Right lobe of liver (tissue), 6 donors: ENCODE data around the gene E2F7. TPM values are rescaled to one million over a fixed set of nuclear protein-coding genes. Genes with fewer than 3 reads are reported as not detected.
"Not testable (repeated sequence)": the region's sequence is repeated elsewhere in the genome, so short reads cannot be mapped to it uniquely, and the experiment has no call there.

Source experiments
- ATAC-seq, 4 donors: fragments of 200-7000 bp; cut with Tn5 transposase; one replicate each; pipeline ENCODE4 v1.9.1; 2020; ENCODE audit warnings: mild to moderate bottlenecking in 4 of 4, moderate library complexity in 4 of 4
- DNase-seq, 3 donors: peaks; one replicate each; pipeline ENCODE4 v3.0.0-alpha.2; 2020
- H3K27ac ChIP-seq, 3 donors: fragments of 200-600 bp; one replicate each; pipeline ENCODE4 v1.8.0; 2022
- H3K27me3 ChIP-seq, 2 donors: fragments of 200-600 bp; one replicate each; pipeline ENCODE4 v1.8.0; 2022
- H3K36me3 ChIP-seq, 4 donors: fragments of 200-600 bp; sonication (generic) in 1 of 4; one replicate each; pipeline versions ENCODE4 v1.5.1 to v1.8.0; 2017 to 2022; ENCODE audit warnings: control low read depth in 1 of 4
- H3K4me1 ChIP-seq, 4 donors: fragments of 200-600 bp; sonication (generic) in 1 of 4; one replicate each; pipeline versions ENCODE4 v1.5.1 to v1.8.0; 2017 to 2022; ENCODE audit warnings: control low read depth in 1 of 4
- H3K4me3 ChIP-seq, 3 donors: fragments of 200-600 bp; one replicate each; pipeline ENCODE4 v1.8.0; 2022
- H3K9me3 ChIP-seq, 4 donors: fragments of 200-600 bp; sonication (generic) in 1 of 4; one replicate each; pipeline versions ENCODE4 v1.5.1 to v1.8.0; 2017 to 2022; ENCODE audit warnings: control low read depth in 1 of 4
- POLR2A ChIP-seq: fragments of 450-650 bp; IDR thresholded peaks from one replicate; pipeline ENCODE4 v1.6.1; 2017; ENCODE audit warnings: antibody characterized with exemption, mild to moderate bottlenecking
- WGBS: methylation state at CpG from one replicate; pipeline ENCODE4 v1.1.6; 2018; ENCODE audit warnings: low coverage, low lambda C conversion rate; ENCODE audit not compliant: insufficient coverage; ENCODE audit errors: missing lambda C conversion rate; 5-methylcytosine and 5-hydroxymethylcytosine counted together
- intact Hi-C, 2 donors: fragments of 100-400 bp; cut with DNase I; formaldehyde crosslinking; loops; one replicate each; pipeline versions ENCODE4 v1.11.2 to v1.14.1; 2022
- total RNA-seq, 6 experiments: library from RNA; depleted of rRNA in 2 of 6; stranded (reverse); fragments of >200 nt in 2 of 6; fragmentation: NEBNext Ultra II Directional in 3 of 6; extraction: Animal tissue kit (Norgen Biotek cat#: 25700) in 3 of 6; gene quantifications; one replicate each; pipeline versions ENCODE4 v1.1.0 to v1.2.4, GENCODE V29; 2016 to 2023
- TF ChIP-seq, protein P1 (sequence below), 4 donors: fragments of 200-600 bp in 3 of 4; fragments of 450-650 bp in 1 of 4; IDR thresholded peaks; one replicate each; pipeline versions ENCODE4 v1.5.1 to v1.8.0; 2016 to 2022; ENCODE audit warnings: antibody characterized with exemption in 4 of 4, mild to moderate bottlenecking in 2 of 4
- donor health status: DM: no; HTN: yes; CAD: no.
- donor health status: DM: no; HTN: no; CAD: no.
- donor health status: DM: no; HTN: no; CAD: no.
- donor health status: DM: no; HTN: yes; CAD: no.
- donor health status: DM: no; HTN: yes; CAD: no.

E2F7 gene
- total RNA-seq, 6 experiments from 2014 or later, result 0.23 to 0.55 (median 0.37) TPM; not detected in 2

DNA sequence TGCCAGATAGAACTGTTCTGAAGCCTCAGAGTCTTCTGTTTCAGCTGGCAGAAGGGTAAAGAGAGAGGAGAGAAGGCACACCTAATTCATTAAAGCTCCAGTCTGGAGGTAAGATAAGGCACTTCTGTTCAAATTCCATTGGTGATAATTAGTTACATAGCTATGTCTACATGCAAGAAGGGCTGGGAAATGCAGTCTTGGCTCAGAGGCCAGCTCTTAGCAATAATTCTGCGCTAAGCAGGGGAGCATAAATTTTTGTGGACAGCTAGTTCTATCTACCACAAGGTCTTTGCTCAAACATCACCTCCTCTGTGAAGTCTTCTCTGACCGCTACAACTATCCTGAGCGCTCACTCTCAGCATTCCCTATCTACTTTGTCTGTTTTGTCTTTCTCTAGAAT is 14.3 kb upstream of the E2F7 start:
- H3K9me3 ChIP-seq, result no peaks in the 10 kb centered on the region
- no peaks in the 10 kb centered on the region for H3K27me3 ChIP-seq
- DNase-seq, result no peak
- no peaks in the 10 kb centered on the region for H3K4me1 ChIP-seq
- TF ChIP-seq POLR2A, result no peak
- TF ChIP-seq, protein P1, sequence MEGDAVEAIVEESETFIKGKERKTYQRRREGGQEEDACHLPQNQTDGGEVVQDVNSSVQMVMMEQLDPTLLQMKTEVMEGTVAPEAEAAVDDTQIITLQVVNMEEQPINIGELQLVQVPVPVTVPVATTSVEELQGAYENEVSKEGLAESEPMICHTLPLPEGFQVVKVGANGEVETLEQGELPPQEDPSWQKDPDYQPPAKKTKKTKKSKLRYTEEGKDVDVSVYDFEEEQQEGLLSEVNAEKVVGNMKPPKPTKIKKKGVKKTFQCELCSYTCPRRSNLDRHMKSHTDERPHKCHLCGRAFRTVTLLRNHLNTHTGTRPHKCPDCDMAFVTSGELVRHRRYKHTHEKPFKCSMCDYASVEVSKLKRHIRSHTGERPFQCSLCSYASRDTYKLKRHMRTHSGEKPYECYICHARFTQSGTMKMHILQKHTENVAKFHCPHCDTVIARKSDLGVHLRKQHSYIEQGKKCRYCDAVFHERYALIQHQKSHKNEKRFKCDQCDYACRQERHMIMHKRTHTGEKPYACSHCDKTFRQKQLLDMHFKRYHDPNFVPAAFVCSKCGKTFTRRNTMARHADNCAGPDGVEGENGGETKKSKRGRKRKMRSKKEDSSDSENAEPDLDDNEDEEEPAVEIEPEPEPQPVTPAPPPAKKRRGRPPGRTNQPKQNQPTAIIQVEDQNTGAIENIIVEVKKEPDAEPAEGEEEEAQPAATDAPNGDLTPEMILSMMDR (IDR thresholded peaks at IDR 0.05), result no peak
- ATAC-seq, result no peak
- no peak overlapping the region for H3K4me3 ChIP-seq
- WGBS, result 77% methylated on average over 3 of the region's 3 CpGs
- H3K27ac ChIP-seq, result no peak overlapping the region
- H3K36me3 ChIP-seq, result no peaks in the 10 kb centered on the region
- intact Hi-C loops, result no loop called here

DNA sequence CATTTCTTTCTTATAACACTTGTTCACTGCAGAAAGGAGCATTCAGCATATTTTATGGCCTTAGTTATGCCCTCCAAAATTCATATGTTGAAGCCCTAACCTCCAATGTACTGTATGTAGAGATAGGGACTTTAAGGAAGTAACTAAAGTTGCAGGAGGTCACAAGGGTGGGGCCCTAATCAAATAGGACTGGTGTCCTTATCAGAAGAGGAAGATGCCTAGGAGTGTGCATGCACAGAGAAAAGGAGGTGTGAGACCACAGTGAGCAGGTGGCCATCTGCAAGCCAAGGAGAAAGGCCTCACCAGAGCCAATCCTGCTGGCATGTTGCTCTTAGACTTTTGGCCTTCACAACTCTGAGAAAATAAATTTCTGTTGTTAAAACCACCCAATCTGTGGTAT is 12.9 kb upstream of the E2F7 start:
- H3K27ac ChIP-seq, result no peak overlapping the region
- TF ChIP-seq, protein P1 (IDR thresholded peaks at IDR 0.05), result no peak
- no peak for TF ChIP-seq POLR2A
- no peak for ATAC-seq
- H3K36me3 ChIP-seq, result no peaks in the 10 kb centered on the region
- H3K27me3 ChIP-seq, result no peaks in the 10 kb centered on the region
- H3K9me3 ChIP-seq, result no peaks in the 10 kb centered on the region
- no peak overlapping the region for H3K4me3 ChIP-seq
- intact Hi-C loops, result no loop called here
- DNase-seq, result no peak
- H3K4me1 ChIP-seq, result no peaks in the 10 kb centered on the region

DNA sequence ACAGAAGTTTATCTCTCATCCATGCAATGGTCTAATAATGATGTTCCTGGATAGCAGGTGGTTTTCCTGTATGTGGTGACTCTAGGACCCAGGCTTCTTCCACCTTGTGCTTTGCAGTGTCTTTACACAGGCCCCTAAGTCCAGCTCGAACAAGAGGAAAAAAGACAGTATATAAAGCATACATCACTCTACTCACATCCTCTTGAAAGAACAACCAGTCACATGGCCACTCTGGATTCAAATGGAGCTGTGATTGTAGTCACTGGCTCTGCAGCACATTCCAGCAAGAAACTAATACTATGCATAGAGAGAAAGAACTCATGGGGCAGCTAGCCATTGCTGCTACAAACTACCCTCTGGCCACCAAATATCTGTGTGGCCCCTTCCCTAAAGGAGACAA is 11.5 kb upstream of the E2F7 start:
- intact Hi-C loops, result no loop called here
- no peak for DNase-seq
- TF ChIP-seq POLR2A, result no peak
- TF ChIP-seq, protein P1 (IDR thresholded peaks at IDR 0.05), result no peak
- 33% methylated on average over 1 of the region's 1 CpG for WGBS
- ATAC-seq, result no peak
- H3K4me3 ChIP-seq, result no peak overlapping the region
- no peaks in the 10 kb centered on the region for H3K4me1 ChIP-seq
- H3K36me3 ChIP-seq, result no peaks in the 10 kb centered on the region
- no peaks in the 10 kb centered on the region for H3K27me3 ChIP-seq
- no peaks in the 10 kb centered on the region for H3K9me3 ChIP-seq
- no peak overlapping the region for H3K27ac ChIP-seq

DNA sequence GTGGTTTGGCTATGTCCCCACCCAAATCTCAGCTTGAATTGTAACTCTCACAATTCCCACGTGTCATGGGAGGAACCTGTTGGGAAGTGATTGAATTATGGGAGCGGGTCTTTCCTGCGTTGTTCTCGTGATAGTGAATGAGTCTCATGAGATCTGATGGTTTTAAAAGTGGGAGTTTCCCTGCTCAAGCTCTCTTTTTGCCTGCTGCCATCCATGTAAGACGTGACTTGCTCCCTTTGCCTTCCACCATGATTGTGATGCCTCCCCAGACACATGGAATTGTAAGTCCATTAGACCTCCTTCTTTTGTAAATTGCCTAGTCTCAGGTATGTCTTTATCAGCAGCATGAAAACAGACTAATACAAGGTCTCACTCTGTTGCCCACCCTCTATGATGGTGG is 8.5 kb upstream of the E2F7 start:
- H3K36me3 ChIP-seq, H3K4me3 ChIP-seq, H3K27me3 ChIP-seq, H3K9me3 ChIP-seq, intact Hi-C loops, H3K27ac ChIP-seq, DNase-seq, H3K4me1 ChIP-seq, ATAC-seq: not testable (repeated sequence)
- WGBS, result 80% methylated on average over 5 of the region's 5 CpGs

DNA sequence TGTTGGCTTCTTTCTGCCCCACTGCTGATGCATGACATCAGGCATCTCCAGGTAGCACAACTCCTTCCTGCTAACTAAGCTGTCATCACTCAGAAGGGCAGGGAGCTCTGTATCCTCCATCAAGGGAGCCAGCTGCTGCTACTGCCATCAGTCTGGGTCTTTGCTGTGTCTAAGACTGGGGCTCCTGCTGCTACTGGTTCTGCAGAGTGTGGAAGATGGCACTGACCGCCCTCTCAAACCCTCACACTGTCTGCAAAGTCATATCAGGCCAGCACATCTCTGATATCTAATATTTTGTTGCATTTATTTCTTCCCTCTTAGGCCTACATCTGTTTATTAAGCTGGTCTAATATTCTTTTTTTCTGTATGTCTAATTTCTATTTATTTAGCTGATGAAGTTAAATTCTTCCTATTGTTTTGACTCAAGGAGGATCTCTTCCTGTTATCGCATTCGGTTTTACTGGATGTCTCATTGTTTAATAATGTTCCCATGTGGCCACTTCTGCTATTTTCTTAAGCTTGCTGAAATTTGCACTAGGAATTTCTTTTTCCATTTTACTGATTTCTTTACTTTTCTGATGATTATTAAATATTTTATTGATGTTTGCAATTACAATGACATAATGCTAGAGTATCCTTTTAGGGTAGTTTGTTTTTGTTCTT is 7.6 kb upstream of the E2F7 start:
- no peak for DNase-seq
- Histone ChIP-seq H3K27ac (no peak overlapping the region), H3K9me3 (no peaks in the 10 kb centered on the region), H3K4me1 (no peaks in the 10 kb centered on the region), H3K4me3 (no peak overlapping the region), H3K27me3 (no peaks in the 10 kb centered on the region), H3K36me3 (no peaks in the 10 kb centered on the region)
- no peak for ATAC-seq
- 93% methylated on average over 3 of the region's 3 CpGs for WGBS
- no peak for TF ChIP-seq POLR2A
- TF ChIP-seq, protein P1 (IDR thresholded peaks at IDR 0.05), result no peak
- intact Hi-C loops, result no loop called here
